Measurements from ENCODE around the gene SMURF2. TPM values are rescaled to one million over a fixed set of nuclear protein-coding genes. Genes with fewer than 3 reads are reported as not detected.

SMURF2 gene
- total RNA-seq, 2 experiments from 2014 or later = 13.5 to 14.1 TPM

Other genes with a start within 250 kb of the SMURF2 start
- under 1 TPM; 0.49 to 0.68 TPM for gene MILR1, start 213.2 kb downstream of the SMURF2 start, total RNA-seq
- 10 to 100 TPM; 28.6 to 32.8 TPM for gene POLG2, start 165.3 kb downstream of the SMURF2 start, total RNA-seq
- gene DDX5, start 156.0 kb downstream of the SMURF2 start, total RNA-seq = 100 to 1,000 TPM; 719 to 745 TPM
- 10 to 100 TPM; 39.3 to 39.7 TPM for gene CEP95, start 155.3 kb downstream of the SMURF2 start, total RNA-seq